GM19239 (cell line): ENCODE measurements around the gene ST8SIA5.

Experiments
- DNase-seq: peaks from one replicate; pipeline ENCODE4 v3.0.0; 2011; ENCODE audit warnings: low spot score; ENCODE audit not compliant: insufficient read length
- FAIRE-seq: peaks from 2 replicates; lab custom pipeline; 2011; peaks lifted over from hg19 to GRCh38; lab: Jason Lieb, UNC

ST8SIA5 gene

DNA sequence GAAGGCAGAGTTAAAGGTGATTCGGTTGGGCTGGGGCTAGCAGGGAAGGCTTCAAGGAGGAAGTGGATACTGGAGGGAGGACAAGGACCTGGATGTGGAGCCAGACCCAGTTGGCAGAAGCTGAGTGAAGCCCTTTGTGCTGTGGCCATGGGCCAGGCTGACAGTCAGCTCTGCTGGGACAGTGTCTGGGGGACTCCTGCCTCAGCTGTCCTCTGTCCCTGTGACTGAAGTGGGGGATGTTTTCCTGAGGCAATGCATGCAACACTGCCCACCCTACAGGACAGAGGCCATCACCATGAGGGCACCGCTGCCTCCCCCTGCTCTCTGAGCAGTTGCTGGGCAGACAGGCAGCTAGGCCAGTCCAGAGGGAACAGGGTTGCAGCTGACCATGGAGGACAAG is 40.0 kb downstream of the ST8SIA5 start:
- DNase-seq (no peak), FAIRE-seq (no peak)

- DNase-seq (no peak), FAIRE-seq (no peak)
Measured at GRCh38 chr18:46716336-46716735, 40.5 kb downstream of the ST8SIA5 start.

GRCh38 chr18:46715062-46715461 is 41.8 kb downstream of the ST8SIA5 start:
- FAIRE-seq (no peak), DNase-seq (no peak)

DNA sequence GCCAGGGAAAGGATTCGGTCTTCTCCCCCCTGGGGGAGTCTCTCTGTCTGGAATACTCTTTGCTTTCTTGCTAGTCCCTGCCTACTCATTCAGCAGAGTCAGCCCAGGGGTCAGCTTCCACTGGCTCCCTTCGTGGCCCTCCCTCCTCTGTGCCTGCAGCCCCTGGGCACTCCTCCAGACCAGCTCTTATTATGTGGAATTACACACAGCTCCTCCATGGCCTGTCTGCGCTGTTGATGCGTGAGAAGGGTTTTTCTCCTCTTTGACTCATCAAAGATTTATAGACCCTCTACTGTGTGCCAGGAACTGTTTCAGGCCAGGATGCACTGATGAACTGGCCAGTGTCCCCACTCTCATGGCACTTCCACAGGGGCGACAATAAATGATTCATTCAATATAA is 44.4 kb downstream of the ST8SIA5 start:
- no peak for DNase-seq
- FAIRE-seq: no peak

- no peak for FAIRE-seq
Measured at GRCh38 chr18:46711444-46711863, 45.4 kb downstream of the ST8SIA5 start.

DNA sequence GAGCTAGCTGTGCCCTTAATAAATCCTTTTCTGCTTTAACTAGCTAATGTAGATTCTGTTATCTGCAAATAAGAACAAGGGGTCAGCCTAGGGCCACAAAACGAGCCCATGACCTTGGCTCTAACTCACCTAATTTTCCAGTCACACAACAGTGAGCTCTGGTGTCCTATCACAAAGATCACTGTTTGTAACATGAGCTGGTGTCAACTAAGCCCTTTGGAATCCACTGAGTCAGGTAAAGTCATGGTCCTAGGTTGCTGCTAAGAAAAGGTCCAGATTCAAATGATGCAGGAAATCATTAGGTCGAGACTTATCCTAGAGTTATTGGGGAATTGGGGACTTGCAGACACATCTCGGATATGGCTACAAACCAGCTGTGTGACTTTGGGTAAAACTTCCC is 49.9 kb downstream of the ST8SIA5 start:
- FAIRE-seq (no peak), DNase-seq (no peak)

More at GRCh38 chr18:46711444-46711863, 45.4 kb downstream of the ST8SIA5 start:
- DNase-seq: no peak

GRCh38 chr18:46705521-46705920 is 51.3 kb downstream of the ST8SIA5 start:
- FAIRE-seq: no peak
- no peak for DNase-seq

DNA sequence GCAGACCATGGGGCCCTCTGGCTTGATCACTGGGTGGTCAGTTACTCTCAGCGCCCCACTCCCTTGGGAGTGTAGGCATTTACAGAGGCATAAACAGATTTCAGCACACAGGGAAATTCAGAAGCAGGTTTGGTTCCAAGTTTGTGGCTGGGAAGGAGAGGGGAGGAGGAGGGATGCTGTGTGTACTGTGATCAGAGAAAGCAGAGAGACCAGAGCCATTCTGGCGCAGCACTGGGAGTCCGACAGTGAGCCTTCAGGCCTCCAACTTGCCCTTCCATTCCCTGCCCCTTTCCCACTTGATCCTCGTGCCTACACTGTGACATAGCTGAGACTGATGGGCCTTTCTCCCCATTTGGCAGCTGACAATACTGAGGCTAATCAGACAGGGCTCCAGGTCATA is 52.0 kb downstream of the ST8SIA5 start:
- DNase-seq: no peak
- FAIRE-seq: no peak

- no peak for FAIRE-seq
Measured at GRCh38 chr18:46704189-46704588, 52.7 kb downstream of the ST8SIA5 start.

GRCh38 chr18:46702471-46702870 is 54.4 kb downstream of the ST8SIA5 start:
- DNase-seq (no peak), FAIRE-seq (no peak)

More at GRCh38 chr18:46704189-46704588, 52.7 kb downstream of the ST8SIA5 start:
- DNase-seq: no peak

DNA sequence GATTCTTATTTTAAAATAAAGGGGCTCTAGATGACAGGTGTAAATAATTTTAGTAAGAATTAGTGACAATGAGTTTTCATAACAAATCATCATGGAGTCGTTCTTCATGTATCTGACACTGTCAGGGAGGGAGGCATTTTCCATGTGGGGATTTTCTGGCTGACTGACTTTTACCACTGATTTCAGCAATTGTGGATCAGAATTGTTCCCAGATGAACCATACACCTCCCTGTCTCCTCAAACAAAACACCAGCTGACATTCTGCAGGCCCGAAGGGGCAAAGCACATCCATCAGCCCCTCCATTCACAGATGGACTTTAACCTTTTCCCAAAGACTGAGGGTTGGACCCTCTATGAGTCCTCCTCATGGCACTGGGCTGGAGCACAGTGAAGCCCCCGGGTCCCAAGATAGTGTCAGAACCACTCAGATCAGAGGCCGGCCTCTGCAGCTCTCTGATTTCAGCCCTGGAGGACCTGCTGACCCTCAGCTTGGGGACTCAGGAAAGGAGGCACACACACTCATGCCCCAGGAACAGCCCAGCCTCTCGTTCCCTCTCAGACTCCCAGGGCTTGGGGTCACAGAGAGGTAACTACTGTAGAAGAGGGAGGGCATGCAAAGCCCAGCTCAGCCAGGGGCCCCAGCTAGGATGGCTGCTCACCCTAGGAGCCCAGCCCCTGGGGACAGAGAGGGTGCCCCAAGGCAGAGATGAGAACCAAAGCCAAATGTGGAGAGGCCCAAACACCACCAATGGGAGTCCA is 56.6 kb downstream of the ST8SIA5 start:
- no peak for DNase-seq
- no peak for FAIRE-seq

- no peak for DNase-seq
- no peak for FAIRE-seq
Measured at GRCh38 chr18:46696702-46697101, 60.2 kb downstream of the ST8SIA5 start.

- FAIRE-seq (no peak), DNase-seq (no peak)
Measured at GRCh38 chr18:46696268-46696667, 60.6 kb downstream of the ST8SIA5 start.

DNA sequence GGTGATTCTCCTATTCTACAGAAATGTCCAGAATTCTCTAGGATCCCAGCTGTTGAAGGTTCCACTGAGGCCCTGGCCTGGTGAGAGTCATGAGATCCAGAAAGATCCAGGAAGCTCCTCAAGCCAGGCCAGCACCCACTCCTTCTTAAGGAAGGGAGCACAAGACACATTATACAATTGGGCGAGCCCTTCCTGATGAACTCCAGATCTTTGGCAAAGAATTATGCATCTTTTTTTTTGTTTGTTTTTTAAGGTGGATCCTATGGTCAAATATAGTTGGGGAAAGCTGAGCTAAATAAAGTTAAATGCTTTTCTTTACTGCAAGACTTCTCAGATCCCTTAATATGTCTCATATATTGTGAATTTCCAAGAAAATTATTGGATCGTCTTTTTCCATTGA is 62.9 kb downstream of the ST8SIA5 start:
- FAIRE-seq: no peak

DNA sequence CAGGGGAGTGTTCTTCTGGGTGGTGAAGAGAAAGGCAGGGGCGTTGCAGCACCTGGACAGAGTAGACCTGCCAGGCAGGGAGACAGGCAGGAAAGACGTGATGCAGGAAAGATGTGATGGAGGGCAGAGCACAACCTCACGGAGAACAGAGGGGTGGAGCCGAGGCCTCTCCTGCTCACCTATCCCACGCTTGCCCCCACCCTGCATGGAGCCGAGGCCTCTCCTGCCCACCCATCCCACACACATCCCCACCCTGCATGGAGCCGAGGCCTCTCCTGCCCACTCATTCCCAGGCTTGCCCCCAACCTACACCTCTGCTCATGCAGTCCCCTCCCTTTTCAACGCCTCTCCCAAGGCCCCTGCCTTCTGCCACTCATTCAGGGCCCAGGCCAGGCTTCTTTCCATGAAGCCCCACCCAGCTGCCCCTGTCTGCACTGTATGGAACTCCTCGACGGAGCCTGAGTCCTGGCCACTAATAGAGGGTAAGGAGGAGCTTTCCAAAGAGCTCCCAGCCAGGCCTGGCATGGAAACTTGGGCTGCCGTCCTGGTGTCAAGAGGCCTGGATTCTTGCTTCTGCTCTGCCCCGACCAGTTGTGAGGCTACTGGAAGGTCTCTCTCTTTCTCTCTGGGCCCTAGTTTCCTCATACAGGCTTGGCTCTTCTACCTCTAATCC is 67.9 kb downstream of the ST8SIA5 start:
- DNase-seq: no peak
- FAIRE-seq: no peak

More for the DNA sequence above, 62.9 kb downstream of the ST8SIA5 start:
- DNase-seq: no peak

GRCh38 chr18:46686186-46686585 is 70.7 kb downstream of the ST8SIA5 start:
- no peak for FAIRE-seq

DNA sequence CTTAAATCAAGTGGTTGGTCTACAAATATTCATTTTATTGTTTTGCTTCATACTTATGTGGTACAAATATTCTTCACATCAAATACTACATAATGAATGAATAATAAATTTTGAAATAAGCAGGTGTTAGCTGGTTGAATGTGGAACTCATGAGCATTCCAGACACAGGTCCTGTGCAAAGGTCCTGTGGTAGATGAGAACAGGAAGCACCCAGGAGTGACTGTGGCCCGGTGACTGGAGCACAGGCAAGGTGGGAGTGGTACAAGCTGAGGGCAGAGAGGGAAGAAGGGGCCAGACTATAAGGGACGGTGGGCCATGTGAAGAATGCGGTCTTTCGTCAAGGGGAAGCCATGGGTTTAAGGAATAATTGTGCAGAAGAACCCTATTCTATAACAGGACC is 73.6 kb downstream of the ST8SIA5 start:
- no peak for FAIRE-seq
- DNase-seq: no peak

More at GRCh38 chr18:46686186-46686585, 70.7 kb downstream of the ST8SIA5 start:
- DNase-seq: no peak

DNA sequence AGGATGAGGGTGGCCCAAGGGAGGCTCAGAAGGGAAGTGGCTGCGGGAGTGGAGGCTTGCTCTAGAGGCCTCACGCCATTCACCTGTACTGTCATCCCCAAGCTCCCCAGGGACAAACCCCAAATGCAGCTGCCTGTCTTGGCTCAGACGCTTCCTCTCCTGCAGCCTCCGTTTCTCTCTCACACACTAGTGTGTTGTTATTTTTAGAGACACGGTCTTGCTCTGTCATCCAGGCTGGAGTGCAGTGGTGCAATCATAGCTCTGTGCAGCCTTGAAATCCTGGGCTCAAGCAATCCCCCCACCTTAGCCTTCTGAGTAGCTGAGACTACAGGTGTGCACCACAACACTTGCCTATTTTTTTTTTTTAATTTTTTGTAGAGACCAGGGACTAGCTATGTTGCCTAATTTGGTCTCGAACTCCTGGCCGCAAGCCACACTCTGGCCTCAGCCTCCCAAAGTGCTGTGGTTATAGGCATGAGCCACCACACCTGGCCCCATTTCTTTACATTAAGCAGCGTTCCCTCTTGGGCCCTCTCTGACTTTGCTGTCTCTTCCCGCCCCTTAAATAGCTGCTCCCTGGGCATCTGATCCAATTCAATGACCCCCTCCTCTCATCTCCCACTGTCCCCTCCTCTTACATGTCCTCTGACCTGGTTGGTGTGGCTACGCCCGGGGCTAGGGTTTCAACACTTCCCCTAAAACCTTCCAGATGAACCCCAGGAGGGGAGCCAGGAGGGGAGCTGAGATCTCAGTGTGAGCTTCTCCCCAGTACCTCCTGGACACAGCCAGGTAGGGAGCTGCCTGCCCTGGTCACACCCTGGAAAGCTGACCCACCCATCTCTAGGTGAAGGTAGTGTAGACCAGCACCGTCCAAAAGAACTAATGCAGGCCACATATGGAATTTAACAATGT is 75.8 kb downstream of the ST8SIA5 start:
- no peak for FAIRE-seq
- no peak for DNase-seq

- DNase-seq: no peak
- no peak for FAIRE-seq
Measured at GRCh38 chr18:46679846-46680598, 76.8 kb downstream of the ST8SIA5 start.
